Adrenal gland (tissue), 12 donors: Measurements from ENCODE around the gene TSHZ2. TPM values are rescaled to one million over a fixed set of nuclear protein-coding genes. Genes with fewer than 3 reads are reported as not detected.

ENCODE experiments used
- DNase-seq, 7 donors: peaks; one replicate each; pipeline ENCODE4 v3.0.0-alpha.2; 2019 to 2020
- H3K27ac ChIP-seq, 5 donors: fragments of 200-600 bp; sonication (generic) in 4 of 5; 1 replicate in 3 of 5; 2 replicates in 2 of 5; pipeline versions ENCODE4 v1.5.1 to v1.8.0; 2016 to 2020; ENCODE audit warnings: mild to moderate bottlenecking in 1 of 5
- H3K27me3 ChIP-seq: fragments of 200-600 bp; 2 replicates; pipeline ENCODE4 v1.8.0; 2021
- H3K36me3 ChIP-seq, 2 donors: fragments of 200-600 bp; replicated peaks in 1 of 2; 1 replicate in 1 of 2; 2 replicates in 1 of 2; pipeline versions ENCODE4 v1.5.1 to v1.8.0; 2018 to 2022
- H3K4me1 ChIP-seq, 2 donors: fragments of 200-600 bp; replicated peaks in 1 of 2; 1 replicate in 1 of 2; 2 replicates in 1 of 2; pipeline versions ENCODE4 v1.5.1 to v1.8.0; 2018 to 2021
- H3K4me3 ChIP-seq, 4 donors: fragments of 200-600 bp; sonication (generic) in 3 of 4; one replicate each; pipeline ENCODE4 v1.5.1; 2016 to 2018
- H3K9me3 ChIP-seq, 3 donors: fragments of 200-600 bp; sonication (generic) in 1 of 3; replicated peaks in 1 of 3; 1 replicate in 2 of 3; 2 replicates in 1 of 3; pipeline versions ENCODE4 v1.5.1 to v1.8.0; 2016 to 2021
- POLR2A ChIP-seq, 2 donors: fragments of 450-650 bp; IDR thresholded peaks; one replicate each; pipeline ENCODE4 v1.6.1; 2017; ENCODE audit warnings: antibody characterized with exemption in 2 of 2, mild to moderate bottlenecking in 2 of 2, moderate library complexity in 1 of 2
- WGBS, 4 donors: extraction: QIAGEN DNeasy Blood & Tissue Kit in 2 of 4; methylation state at CpG; one replicate each; pipeline versions ENCODE4 v1.1.5 to v1.1.7; 2013 to 2017; 5-methylcytosine and 5-hydroxymethylcytosine counted together
- intact Hi-C, 2 donors: fragments of 100-400 bp; cut with DNase I; formaldehyde crosslinking; loops; one replicate each; pipeline versions ENCODE4 v1.14.1 to v1.15.0; 2022 to 2023
- polyA plus RNA-seq, 3 donors: library from polyadenylated mRNA; stranded (reverse); fragments of 200-250 nt in 2 of 3; fragments of 350-450 nt in 1 of 3; fragmentation: Illumina TruSeq in 1 of 3; extraction: RNeasy Lipid Tissue Mini Kit (QIAGEN cat#74804) in 1 of 3; gene quantifications; one replicate each; pipeline ENCODE4 v1.2.3, GENCODE V29; 2013 to 2014
- total RNA-seq, 9 donors: library from RNA; depleted of rRNA in 4 of 9; stranded (reverse); fragments of >200 nt in 4 of 9; fragments of 120-200 nt in 1 of 9; fragmentation: NEBNext Ultra II Directional in 1 of 9; extraction: Animal tissue kit (Norgen Biotek cat#: 25700) in 1 of 9; gene quantifications; one replicate each; pipeline versions ENCODE4 v1.1.0 to v1.2.4, GENCODE V29; 2013 to 2023
- TF ChIP-seq, protein P1 (sequence below), 6 experiments: fragments of 450-650 bp in 4 of 6; fragments of 200-600 bp in 2 of 6; sonication (generic) in 1 of 6; IDR thresholded peaks; 1 replicate in 5 of 6; 2 replicates in 1 of 6; pipeline versions ENCODE4 v1.5.1 to v1.8.0; 2016 to 2021; ENCODE audit warnings: antibody characterized with exemption in 6 of 6, mild to moderate bottlenecking in 2 of 6, moderate library complexity in 1 of 6
- donor health status: healthy with polysubstance abuse.
- donor health status: Bipolar disorder and iron deficiency.
- donor health status: DM: yes; HTN: yes; CAD: no.
- donor health status: DM: no; HTN: no; CAD: no.
- donor health status: DM: no; HTN: no; CAD: no.
- donor health status: DM: yes; HTN: yes; CAD: no.

TSHZ2 gene
- total and polyA plus RNA-seq, 12 donors, result 20.5 to 87.1 (median 52.4) TPM

DNA sequence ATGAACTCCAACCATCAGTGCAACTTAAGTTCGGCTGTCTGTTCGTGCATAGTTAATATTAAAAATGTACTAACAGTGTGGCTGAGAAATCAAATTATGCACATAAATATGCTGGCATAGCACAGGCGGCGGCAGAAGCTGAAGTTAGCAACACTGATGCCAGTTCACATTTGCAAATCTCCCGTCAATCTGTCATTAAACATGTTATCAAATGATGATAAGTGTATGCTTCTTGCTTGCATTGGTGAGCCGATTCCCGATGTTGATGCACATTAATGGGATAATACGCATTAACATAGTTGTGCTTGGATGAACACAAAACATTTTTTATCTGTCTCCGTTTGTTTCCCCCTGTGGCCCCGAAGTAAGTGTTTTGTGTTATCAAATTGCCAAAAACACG, 312.1 kb downstream of the TSHZ2 start:
- no peak overlapping the region for H3K27ac ChIP-seq
- no peaks in the 10 kb centered on the region for H3K36me3 ChIP-seq
- intact Hi-C loops, result no loop called here
- H3K9me3 ChIP-seq, result no peaks in the 10 kb centered on the region
- TF ChIP-seq POLR2A (IDR thresholded peaks at IDR 0.05), result no peak
- no peak for DNase-seq
- no peak overlapping the region for H3K4me3 ChIP-seq
- WGBS, 4 donors, result 89 to 93% (median 91%) methylated on average over 11 of the region's 11 CpGs
- no peaks in the 10 kb centered on the region for H3K27me3 ChIP-seq
- no peaks in the 10 kb centered on the region for H3K4me1 ChIP-seq

DNA sequence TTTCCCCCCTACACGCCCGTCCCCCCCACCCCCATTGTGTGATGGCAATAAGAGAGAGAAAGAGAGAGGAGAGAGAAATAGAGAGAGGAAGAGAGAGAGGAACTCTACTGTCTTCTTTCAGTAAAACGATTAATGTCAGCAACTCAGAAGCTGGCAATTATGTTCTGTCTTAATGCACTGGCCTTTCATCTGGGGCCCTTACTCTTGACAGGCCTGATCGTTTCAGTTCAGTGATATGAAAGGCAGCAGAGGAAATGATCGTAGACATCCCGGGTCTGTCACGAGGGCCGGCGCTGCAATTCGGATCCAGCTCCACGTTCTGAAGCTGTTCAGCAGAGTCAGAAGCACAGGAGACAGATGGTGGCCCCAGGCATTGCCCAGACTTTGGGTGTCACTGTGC, 312.5 kb downstream of the TSHZ2 start:
- H3K27me3 ChIP-seq, result no peaks in the 10 kb centered on the region

DNA sequence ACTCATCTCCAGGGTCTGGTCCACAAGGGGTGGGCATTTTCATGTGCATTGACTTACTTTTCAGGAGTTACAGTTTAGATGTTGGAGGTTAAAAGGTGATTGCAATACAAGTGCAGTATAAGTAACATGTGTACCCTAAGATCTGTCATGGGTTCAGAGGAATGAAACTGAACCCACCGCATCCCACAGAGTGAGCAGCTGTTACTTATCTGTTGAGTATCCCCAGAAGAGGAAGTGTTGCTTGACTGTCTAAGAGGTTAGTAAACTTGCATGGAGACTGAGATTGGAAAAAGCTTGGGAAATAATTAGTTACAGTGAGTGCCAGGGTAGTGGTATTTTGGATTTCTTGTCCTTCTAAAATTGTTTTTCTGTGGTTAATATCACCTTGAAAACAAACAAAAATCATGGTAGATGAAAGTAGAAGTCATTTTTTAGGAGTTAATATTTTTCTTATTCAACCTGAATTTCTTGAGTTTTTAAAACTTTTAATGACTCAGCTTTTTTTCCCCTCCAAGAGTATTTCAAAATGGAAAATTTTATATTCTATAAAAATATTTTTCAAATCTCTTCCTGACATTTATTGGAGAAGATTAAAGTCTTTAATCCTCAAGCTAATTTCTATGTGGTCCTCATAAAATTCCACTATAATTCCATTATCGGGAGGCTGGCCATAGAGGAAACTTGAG, 315.3 kb downstream of the TSHZ2 start:
- H3K36me3 ChIP-seq, result no peaks in the 10 kb centered on the region
- no peak for TF ChIP-seq POLR2A (IDR thresholded peaks at IDR 0.05)
- TF ChIP-seq, protein P1, sequence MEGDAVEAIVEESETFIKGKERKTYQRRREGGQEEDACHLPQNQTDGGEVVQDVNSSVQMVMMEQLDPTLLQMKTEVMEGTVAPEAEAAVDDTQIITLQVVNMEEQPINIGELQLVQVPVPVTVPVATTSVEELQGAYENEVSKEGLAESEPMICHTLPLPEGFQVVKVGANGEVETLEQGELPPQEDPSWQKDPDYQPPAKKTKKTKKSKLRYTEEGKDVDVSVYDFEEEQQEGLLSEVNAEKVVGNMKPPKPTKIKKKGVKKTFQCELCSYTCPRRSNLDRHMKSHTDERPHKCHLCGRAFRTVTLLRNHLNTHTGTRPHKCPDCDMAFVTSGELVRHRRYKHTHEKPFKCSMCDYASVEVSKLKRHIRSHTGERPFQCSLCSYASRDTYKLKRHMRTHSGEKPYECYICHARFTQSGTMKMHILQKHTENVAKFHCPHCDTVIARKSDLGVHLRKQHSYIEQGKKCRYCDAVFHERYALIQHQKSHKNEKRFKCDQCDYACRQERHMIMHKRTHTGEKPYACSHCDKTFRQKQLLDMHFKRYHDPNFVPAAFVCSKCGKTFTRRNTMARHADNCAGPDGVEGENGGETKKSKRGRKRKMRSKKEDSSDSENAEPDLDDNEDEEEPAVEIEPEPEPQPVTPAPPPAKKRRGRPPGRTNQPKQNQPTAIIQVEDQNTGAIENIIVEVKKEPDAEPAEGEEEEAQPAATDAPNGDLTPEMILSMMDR (IDR thresholded peaks at IDR 0.05), result no peak
- H3K27ac ChIP-seq, result no peak overlapping the region
- no peaks in the 10 kb centered on the region for H3K9me3 ChIP-seq
- intact Hi-C loops, result no loop called here
- H3K4me3 ChIP-seq, result no peak overlapping the region
- no peaks in the 10 kb centered on the region for H3K27me3 ChIP-seq
- WGBS, 4 donors, result 84 to 90% (median 88%) methylated on average over 2 of the region's 2 CpGs
- no peaks in the 10 kb centered on the region for H3K4me1 ChIP-seq
- no peak for DNase-seq

More for the DNA sequence above, 312.5 kb downstream of the TSHZ2 start:
- WGBS, 4 donors, result 73 to 91% (median 86%) methylated on average over 9 to 11 of the region's 11 CpGs
- TF ChIP-seq, protein P1 (IDR thresholded peaks at IDR 0.05), result no peak
- TF ChIP-seq POLR2A (IDR thresholded peaks at IDR 0.05), result no peak
- intact Hi-C loops, result no loop called here
- Histone ChIP-seq H3K36me3 (no peaks in the 10 kb centered on the region), H3K9me3 (no peaks in the 10 kb centered on the region), H3K4me1 (no peaks in the 10 kb centered on the region), H3K4me3 (no peak overlapping the region), H3K27ac (no peak overlapping the region)
- DNase-seq, result no peak

DNA sequence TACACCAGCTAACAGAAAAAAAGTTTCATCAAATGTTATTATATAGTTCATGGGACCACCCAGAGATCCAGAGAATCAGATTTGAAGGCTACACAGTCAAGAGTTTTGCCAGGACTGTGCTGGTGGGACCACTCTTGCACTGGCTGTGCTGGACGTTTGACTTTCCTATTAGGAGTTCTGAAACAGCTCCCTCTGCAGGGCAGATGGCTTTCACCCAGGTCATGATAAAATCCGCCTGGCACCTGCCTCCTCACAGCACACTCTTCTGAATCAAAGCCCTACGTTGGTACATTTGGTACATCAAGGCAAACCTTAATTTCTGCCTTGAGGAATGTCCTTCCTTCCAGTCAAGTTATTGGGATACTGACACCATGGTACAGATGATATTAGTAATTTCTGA, 319.4 kb downstream of the TSHZ2 start:
- intact Hi-C loops, result no loop called here
- DNase-seq, result peak in 1 of 7 donors; percentile 10
- Histone ChIP-seq H3K27ac (no peak overlapping the region), H3K4me1 (peaks cover 0 to 9% of the 10 kb centered on the region in 2 donors), H3K9me3 (no peaks in the 10 kb centered on the region), H3K4me3 (no peak overlapping the region), H3K27me3 (no peaks in the 10 kb centered on the region), H3K36me3 (no peaks in the 10 kb centered on the region)
- 84 to 93% (median 89%) methylated on average over 3 of the region's 3 CpGs for WGBS, 4 donors
- TF ChIP-seq, protein P1 (IDR thresholded peaks at IDR 0.05), result peak in 1 of 6 experiments; percentile 12
- no peak for TF ChIP-seq POLR2A (IDR thresholded peaks at IDR 0.05)

DNA sequence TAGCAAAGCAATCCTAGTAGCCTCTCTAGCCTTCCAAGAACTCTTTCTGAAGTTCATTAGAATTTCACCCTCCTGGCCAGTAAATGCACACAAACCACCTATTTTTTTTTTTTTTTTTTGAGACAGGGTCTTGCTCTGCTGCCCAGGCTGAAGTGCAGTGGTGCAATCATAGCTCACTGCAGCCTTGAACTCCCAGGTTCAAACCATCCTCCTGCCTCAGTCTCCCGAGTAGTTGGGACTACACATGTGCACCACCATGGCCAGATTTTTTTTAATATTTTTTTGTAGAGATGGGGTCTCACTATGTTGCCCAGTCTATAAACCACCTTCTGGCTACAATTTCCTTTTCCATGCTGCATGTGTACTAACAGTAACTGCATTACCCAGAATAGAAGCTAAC, 320.2 kb downstream of the TSHZ2 start:
- WGBS, 4 donors, result 83 to 98% (median 91%) methylated on average over 1 of the region's 1 CpG
- TF ChIP-seq, protein P1 (IDR thresholded peaks at IDR 0.05), result no peak
- no peak for TF ChIP-seq POLR2A (IDR thresholded peaks at IDR 0.05)
- Histone ChIP-seq H3K9me3 (no peaks in the 10 kb centered on the region), H3K36me3 (no peaks in the 10 kb centered on the region), H3K4me3 (no peak overlapping the region), H3K4me1 (peaks cover 0 to 14% of the 10 kb centered on the region in 2 donors), H3K27ac (no peak overlapping the region), H3K27me3 (no peaks in the 10 kb centered on the region)
- intact Hi-C loops, result no loop called here
- no peak for DNase-seq
